NCI-H1436 (cell line): ENCODE data around the gene TMED10.
"Not testable (repeated sequence)": the region's sequence is repeated elsewhere in the genome, so short reads cannot be mapped to it uniquely, and the experiment has no call there.

ENCODE experiments used
- DNase-seq: peaks from one replicate; lab custom pipeline; 2025; lab: John Stamatoyannopoulos, UW

Gene TMED10

GRCh38 chr14:75190023-75190422 is 13.6 kb upstream of the TMED10 start:
- DNase-seq = no peak

DNA sequence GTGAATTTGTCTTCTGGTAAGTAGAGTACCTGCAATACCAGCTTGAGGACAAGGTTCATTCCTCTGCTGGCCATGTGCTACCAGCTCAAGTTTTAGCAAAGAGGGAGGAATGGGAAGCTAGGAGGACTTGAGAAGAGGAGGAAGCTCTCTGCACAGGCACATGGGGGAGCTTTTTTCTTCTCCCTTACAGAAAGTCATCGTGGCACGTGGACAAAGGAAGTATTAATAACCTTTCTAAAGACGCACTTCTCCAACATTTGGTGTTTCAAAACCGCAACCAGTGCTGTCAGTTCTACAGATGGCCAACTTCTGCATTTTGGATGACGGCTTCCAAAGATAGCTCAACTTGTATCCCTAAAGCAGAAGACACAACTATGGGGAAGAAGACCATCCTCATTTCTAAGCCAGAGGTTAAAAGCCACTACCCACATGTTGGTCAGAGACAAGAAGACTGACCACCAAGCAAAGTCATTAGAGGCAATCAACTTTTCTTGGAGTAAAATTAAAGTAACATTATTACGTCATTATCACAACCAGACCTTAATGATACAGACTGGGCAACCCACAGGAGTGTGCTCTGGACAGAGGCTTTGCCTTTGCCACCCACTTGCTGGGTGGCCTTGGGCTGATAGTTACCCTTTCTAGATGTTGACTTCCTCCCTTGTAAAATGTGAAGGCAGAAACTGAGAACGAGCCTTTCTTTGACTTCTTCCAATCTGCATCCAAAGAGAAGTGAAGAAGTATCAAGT is 12.3 kb upstream of the TMED10 start:
- DNase-seq = no peak

- DNase-seq = no peak
Observed at GRCh38 chr14:75188086-75188485, 11.7 kb upstream of the TMED10 start.

GRCh38 chr14:75186953-75187352 is 10.5 kb upstream of the TMED10 start:
- no peak for DNase-seq

DNA sequence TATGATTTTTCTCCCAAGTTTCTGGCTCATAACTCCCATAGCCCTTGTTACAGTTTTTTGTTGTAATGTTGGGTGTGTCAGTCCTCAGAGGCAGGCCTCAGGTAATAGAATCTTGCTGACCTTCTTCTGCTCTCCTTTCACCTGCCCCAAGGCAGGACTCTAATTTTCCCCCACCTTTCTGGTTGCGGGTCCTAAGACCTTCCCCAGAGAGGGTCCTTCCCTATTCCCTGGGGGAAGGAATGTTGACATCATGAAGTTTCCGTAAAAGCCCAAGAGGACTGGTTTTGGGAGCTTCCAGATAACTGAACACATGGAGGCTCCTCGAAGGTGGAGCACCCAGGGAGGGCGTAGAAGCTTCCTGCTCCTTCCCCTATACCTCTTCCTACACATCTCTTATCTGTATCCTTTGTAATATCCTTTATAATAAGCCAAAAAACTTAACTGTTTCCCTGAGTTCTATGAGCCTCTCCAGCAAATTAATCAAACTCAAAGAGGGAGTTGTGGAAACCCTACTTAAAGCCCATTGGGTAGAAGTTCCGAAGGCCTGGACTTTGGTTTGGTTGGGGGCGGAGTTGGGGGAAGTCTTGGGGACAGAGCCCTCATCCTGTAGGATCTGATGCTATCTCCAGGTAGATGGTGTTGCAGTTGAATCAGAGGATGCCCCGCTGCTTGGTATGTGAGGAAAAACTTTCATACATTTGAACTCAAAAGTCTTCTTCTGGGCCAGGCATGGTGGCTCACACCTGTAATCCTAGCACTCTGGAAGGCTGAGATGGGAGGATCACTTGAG is 9.0 kb upstream of the TMED10 start:
- no peak for DNase-seq

DNA sequence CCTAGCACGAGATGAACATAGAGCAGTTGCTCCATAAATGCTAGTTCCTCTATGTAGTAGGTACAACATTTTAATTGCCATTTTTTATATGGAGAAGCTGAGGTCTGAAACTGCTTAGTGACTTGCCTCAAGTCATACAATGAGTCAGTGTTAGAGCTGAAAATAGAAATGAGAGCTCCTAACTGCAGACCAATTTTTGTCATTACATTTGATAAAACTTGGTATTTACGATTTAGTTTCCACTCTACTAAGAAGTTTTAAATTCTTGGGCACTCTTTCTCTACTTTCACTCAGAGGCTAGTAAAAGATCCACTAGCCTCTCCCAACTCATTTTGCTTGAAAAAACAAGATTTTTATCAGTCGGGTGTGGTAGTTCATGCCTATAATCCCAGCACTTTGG is 8.1 kb upstream of the TMED10 start:
- no peak for DNase-seq

DNA sequence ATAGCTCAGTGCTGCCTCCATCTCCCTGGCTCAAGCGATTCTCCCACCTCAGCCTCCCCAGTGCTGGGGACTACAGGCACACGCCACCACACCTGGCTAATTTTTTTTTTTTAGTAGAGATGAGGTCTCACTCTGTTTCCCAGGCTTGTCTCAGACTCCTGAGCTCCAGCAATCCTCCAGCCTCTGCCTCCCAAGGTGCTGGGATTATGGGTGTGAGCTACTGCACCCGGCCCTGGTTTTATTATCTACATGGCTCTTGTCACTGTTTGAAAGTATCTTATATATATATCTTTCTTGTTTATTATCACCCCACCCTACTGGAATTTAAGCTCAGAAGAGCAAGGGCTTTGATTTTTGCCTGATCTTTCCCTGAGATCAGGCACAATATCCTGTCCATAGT is 7.6 kb upstream of the TMED10 start:
- DNase-seq = no peak

DNA sequence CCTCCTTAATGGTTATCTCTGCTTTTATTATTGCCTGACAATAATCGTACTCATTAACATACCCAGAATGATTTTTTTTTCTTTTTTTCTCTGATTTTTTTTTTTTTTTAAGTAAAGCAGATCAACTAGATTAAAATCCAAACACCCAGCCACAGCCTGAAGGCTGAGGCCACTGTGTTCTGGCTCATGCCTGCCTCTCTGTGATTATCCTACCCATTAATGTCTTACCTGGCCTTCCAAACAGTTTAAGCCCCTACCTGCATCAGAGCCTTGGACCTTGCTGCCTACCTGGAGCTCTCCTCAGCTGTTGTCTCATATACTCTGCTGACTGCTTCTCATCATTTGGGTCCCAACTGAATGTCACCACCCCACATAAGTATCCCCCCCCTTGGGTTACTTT is 6.8 kb upstream of the TMED10 start:
- no peak for DNase-seq

GRCh38 chr14:75182821-75183220 is 6.4 kb upstream of the TMED10 start:
- no peak for DNase-seq

- DNase-seq = not testable (repeated sequence)
Observed at GRCh38 chr14:75182163-75182562, 5.8 kb upstream of the TMED10 start.

GRCh38 chr14:75181293-75182062 is 5.1 kb upstream of the TMED10 start:
- DNase-seq = no peak

DNA sequence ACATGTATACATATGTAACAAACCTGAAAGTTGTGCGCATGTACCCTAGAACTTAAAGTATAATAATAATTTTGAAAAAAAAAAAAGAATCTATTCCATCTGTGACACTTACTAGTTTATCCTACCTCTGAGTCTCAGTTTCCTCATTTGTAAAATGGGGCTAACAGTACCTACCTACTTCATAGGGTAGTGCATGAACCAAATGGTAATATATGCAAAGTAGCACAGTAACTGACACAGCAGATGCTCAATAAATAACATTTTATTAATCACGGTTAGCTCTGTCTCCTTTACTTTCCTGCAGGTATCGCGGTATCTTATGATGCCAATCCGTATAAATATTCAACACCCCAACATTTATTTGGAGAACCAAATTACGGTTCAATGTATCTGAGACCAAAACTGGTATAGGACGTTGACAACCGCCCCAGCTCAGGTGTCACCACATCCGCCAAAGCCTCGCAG is 703 bp downstream of the TMED10 start:
- no peak for DNase-seq

- DNase-seq = no peak
Observed at GRCh38 chr14:75174066-75174465, 2.3 kb downstream of the TMED10 start.

- no peak for DNase-seq
Observed at GRCh38 chr14:75170772-75171171, 5.6 kb downstream of the TMED10 start.

DNA sequence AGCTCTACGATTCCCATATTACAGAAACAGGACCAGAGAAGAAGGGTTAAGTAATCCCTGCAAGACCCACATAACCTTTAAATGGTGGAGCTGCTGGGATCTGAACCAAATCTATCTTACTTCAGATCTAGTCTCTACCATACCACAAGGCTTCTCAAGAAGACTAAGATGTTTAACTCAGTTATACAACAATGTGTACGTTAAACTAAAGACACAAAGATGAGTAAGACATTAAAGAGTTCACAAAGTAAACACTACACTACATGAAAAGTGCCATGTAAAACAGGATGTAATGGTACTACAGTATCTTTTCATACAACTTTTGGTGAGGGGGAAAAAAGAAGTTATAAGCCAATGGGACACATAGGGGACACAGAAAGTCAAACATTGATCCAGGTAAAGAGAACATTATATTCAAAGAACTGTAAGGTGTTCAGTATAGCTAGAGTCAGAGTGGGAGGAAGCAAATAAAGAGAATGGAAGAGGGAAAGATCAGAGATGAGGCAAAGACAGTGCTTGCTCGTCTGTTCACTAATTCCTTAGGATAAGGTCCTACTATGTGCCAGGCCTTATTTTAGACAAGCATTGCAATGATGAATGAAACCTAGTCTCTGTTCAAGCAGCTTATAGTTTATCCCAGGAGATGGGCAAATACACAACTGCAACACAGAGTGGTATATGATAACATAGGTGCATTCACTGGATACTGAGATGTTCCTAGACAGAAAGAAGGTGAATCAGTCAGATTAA is 7.7 kb downstream of the TMED10 start:
- DNase-seq = no peak

- no peak for DNase-seq
Observed at GRCh38 chr14:75167325-75167724, 9.1 kb downstream of the TMED10 start.

- DNase-seq = no peak
Observed at GRCh38 chr14:75165586-75166391, 10.6 kb downstream of the TMED10 start.

- no peak for DNase-seq
Observed at GRCh38 chr14:75164809-75165208, 11.6 kb downstream of the TMED10 start.

GRCh38 chr14:75163677-75164076 is 12.7 kb downstream of the TMED10 start:
- DNase-seq = no peak

GRCh38 chr14:75162631-75163030 is 13.8 kb downstream of the TMED10 start:
- no peak for DNase-seq
